HL-60 (cell line): ENCODE measurements around the gene DCHS2.

Experiments
- DNase-seq, 2 experiments: peaks; one replicate each; pipeline ENCODE4 v3.0.0-alpha.2; 2010 to 2020; ENCODE audit warnings: low read depth in 1 of 2, low spot score in 1 of 2
- H3K27ac ChIP-seq: fragments of 250-450 bp; sonication (Bioruptor Pico); replicated peaks from 2 replicates; pipeline ENCODE4 v1.5.1; 2020; ENCODE audit warnings: mild to moderate bottlenecking, moderate library complexity
- H3K27me3 ChIP-seq: fragments of 250-450 bp; sonication (Bioruptor Pico); 2 replicates; pipeline ENCODE4 v1.5.1; 2021; ENCODE audit warnings: mild to moderate bottlenecking, moderate library complexity; ENCODE audit not compliant: insufficient read depth, poor library complexity, severe bottlenecking
- H3K4me3 ChIP-seq: replicated peaks from 2 replicates; pipeline ENCODE4 v1.5.1; 2011; ENCODE audit warnings: mild to moderate bottlenecking, control low read depth, low read length; ENCODE audit not compliant: insufficient read depth
- CTCF ChIP-seq: IDR thresholded peaks from one replicate; pipeline ENCODE4 v1.5.1; 2011; ENCODE audit warnings: low read length, control low read depth, inconsistent platforms; ENCODE audit not compliant: insufficient read depth
- GABPA ChIP-seq: IDR thresholded peaks from 2 replicates; pipeline ENCODE4 v1.6.1; 2012; ENCODE audit warnings: low read depth
- POLR2AphosphoS5 ChIP-seq: IDR thresholded peaks from 2 replicates; pipeline ENCODE4 v1.6.1; 2012; ENCODE audit warnings: low read depth
- REST ChIP-seq: IDR thresholded peaks from 2 replicates; pipeline ENCODE4 v1.6.1; 2012; ENCODE audit warnings: low read depth; ENCODE audit not compliant: insufficient replicate concordance
- SPI1 ChIP-seq: IDR thresholded peaks from 2 replicates; pipeline ENCODE4 v1.6.1; 2012; ENCODE audit warnings: low read depth, mild to moderate bottlenecking, borderline replicate concordance

The DCHS2 gene

GRCh38 chr4:154467886-154468285 lies 23.7 kb downstream of the DCHS2 start:
- H3K4me3 ChIP-seq: no peak overlapping the region
- H3K27ac ChIP-seq: no peak overlapping the region
- DNase-seq: no peak
- H3K27me3 ChIP-seq: peaks cover 11% of the 10 kb centered on the region
- TF ChIP-seq CTCF: no peak
- TF ChIP-seq POLR2AphosphoS5: no peak
- TF ChIP-seq SPI1: no peak
- no peak for TF ChIP-seq GABPA
- no peak for TF ChIP-seq REST

GRCh38 chr4:154466336-154466735 lies 25.3 kb downstream of the DCHS2 start:
- TF ChIP-seq SPI1 (no peak), POLR2AphosphoS5 (no peak), CTCF (no peak), GABPA (no peak), REST (no peak)
- H3K27ac ChIP-seq: no peak overlapping the region
- H3K27me3 ChIP-seq: peaks cover 11% of the 10 kb centered on the region
- DNase-seq: no peak
- H3K4me3 ChIP-seq: no peak overlapping the region

DNA sequence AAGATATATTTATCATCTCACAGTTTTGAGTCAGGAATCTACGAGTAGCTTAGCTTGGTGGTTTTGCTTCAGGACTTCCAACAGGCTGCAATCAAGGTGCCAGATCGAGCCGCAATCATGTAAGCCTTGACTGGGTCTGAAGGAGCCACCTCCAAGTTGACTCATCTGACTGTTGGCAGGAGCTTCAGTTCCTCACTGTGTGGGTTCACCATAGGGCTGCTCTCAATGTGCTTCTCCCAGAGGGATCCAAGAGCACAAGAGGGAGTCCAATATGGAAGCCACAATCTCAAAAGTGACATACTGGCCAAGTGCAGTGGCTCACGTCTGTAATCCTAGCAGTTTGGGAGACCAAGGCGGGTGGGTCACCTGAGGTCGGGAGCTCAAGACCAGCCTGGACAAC lies 26.5 kb downstream of the DCHS2 start:
- TF ChIP-seq POLR2AphosphoS5 (no peak), SPI1 (no peak), CTCF (no peak), GABPA (no peak), REST (no peak)
- H3K27ac ChIP-seq: no peak overlapping the region

More for the DNA sequence above, 26.5 kb downstream of the DCHS2 start:
- peaks cover 11% of the 10 kb centered on the region for H3K27me3 ChIP-seq
- H3K4me3 ChIP-seq: no peak overlapping the region
- DNase-seq: no peak
